Natural killer cell (primary cell): ENCODE data around the gene TCF15. TPM values are rescaled to one million over a fixed set of nuclear protein-coding genes. Genes with fewer than 3 reads are reported as not detected.

ENCODE experiments used
- ATAC-seq, 3 donors: fragments of 150-1000 bp in 2 of 3; fragments of 200-7000 bp in 1 of 3; cut with Tn5 transposase; 1 replicate in 1 of 3; 2 replicates in 2 of 3; pipeline ENCODE4 v1.10.0; 2021; ENCODE audit warnings: mild to moderate bottlenecking in 2 of 3, moderate library complexity in 2 of 3
- DNase-seq, 2 donors: peaks; one replicate each; pipeline versions ENCODE4 v3.0.0 to v3.0.0-alpha.2; 2013 to 2021; ENCODE audit warnings: mixed read lengths in 1 of 2
- H3K27ac ChIP-seq: one replicate; pipeline ENCODE4 v1.5.1; 2013; ENCODE audit warnings: mild to moderate bottlenecking, low read length
- H3K27me3 ChIP-seq: one replicate; pipeline ENCODE4 v1.6.1; 2013; ENCODE audit warnings: low read length; ENCODE audit not compliant: control insufficient read depth, insufficient read depth
- H3K36me3 ChIP-seq: one replicate; pipeline ENCODE4 v1.6.1; 2013; ENCODE audit warnings: low read length; ENCODE audit not compliant: control insufficient read depth, insufficient read depth
- H3K4me1 ChIP-seq: one replicate; pipeline ENCODE4 v1.6.1; 2013; ENCODE audit warnings: low read length; ENCODE audit not compliant: control insufficient read depth, insufficient read depth
- H3K4me3 ChIP-seq: one replicate; pipeline ENCODE4 v1.5.1; 2013; ENCODE audit warnings: low read length
- H3K9me3 ChIP-seq: one replicate; pipeline ENCODE4 v1.6.1; 2013; ENCODE audit warnings: low read length; ENCODE audit not compliant: control insufficient read depth, insufficient read depth
- H3K27ac Mint-ChIP-seq, 2 donors: one replicate each; pipeline ENCODE4 v1.8.0; 2022; ENCODE audit warnings: mild to moderate bottlenecking in 2 of 2, mixed read lengths in 2 of 2, moderate library complexity in 1 of 2
- H3K27me3 Mint-ChIP-seq, 2 donors: one replicate each; pipeline ENCODE4 v1.8.0; 2022; ENCODE audit warnings: low read depth in 2 of 2, mixed read lengths in 2 of 2
- H3K36me3 Mint-ChIP-seq: one replicate; pipeline ENCODE4 v1.8.0; 2022; ENCODE audit warnings: mixed read lengths
- H3K4me1 Mint-ChIP-seq, 2 donors: one replicate each; pipeline ENCODE4 v1.8.0; 2022; ENCODE audit warnings: mixed read lengths in 2 of 2
- H3K4me3 Mint-ChIP-seq: one replicate; pipeline ENCODE4 v1.8.0; 2022; ENCODE audit warnings: mild to moderate bottlenecking, moderate library complexity, mixed read lengths
- H3K9me3 Mint-ChIP-seq, 2 donors: one replicate each; pipeline ENCODE4 v1.8.0; 2022; ENCODE audit warnings: mixed read lengths in 2 of 2
- CTCF ChIP-seq: fragments of 200-600 bp; IDR thresholded peaks from one replicate; pipeline ENCODE4 v1.8.0; 2022; ENCODE audit warnings: antibody characterized with exemption
- WGBS: methylation state at CpG from one replicate; pipeline ENCODE4 v1.1.7; 2013; ENCODE audit warnings: missing lambda C conversion rate; ENCODE audit not compliant: insufficient coverage; 5-methylcytosine and 5-hydroxymethylcytosine counted together
- intact Hi-C: fragments of 100-400 bp; cut with micrococcal nuclease; formaldehyde crosslinking; loops from one replicate; pipeline ENCODE4 v1.14.2; 2022
- total RNA-seq, 4 donors: library from RNA; stranded (reverse); fragments of 120-200 nt in 1 of 4; gene quantifications; one replicate each; pipeline versions ENCODE4 v1.2.3 to v1.2.4, GENCODE V29; 2013 to 2022

TCF15 gene
- total RNA-seq, 3 donors from 2014 or later (not counting 1 experiment from before 2014, with no cell fraction given), result 0.32 TPM; not detected in 2

DNA sequence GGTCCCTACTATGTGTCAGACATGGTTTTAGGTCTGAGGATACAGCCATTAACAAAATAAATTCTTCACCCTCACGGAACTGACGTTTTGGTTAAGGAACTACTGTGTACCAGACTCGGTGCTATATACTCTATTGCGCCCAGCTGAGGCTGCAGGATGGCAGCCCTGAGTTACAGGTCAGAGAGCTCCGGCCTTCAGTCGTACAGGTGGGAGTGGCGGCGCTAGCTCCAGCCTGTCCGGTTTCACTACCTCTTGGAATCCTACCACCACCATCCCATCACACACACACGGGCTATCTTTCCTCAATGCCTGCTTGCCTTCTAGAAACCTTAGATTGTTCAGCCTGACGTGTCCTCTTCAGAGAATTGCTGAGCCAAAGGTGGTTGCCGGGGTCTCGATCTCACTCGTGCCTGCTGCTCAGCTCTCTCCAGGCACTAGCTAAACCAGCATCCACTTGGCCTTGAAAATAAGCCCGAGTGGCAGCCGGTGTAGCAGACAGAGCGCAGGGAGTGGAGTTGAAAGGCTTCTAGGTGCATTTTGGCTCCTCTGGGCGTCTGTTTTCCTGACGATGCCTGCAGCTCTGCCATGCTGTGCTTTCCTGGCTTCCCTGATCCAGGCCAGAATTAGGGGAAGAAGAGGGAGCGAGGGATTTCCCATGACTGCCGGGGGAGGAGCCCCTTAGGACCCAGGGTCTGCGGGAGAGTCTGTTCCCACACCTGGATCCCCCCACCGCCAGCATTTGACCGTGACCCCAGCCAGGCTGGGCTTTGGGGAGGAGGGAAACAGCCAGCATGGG, 1.1 kb upstream of the TCF15 start:
- DNase-seq (no peak), ATAC-seq (no peak)
- whole genome bisulfite sequencing, result 27% methylated on average over 24 of the region's 24 CpGs
- Mint-ChIP-seq H3K27ac (no peak overlapping the region), H3K27me3 (peaks cover 45 to 51% of the 10 kb centered on the region in 2 donors), H3K9me3 (no peaks in the 10 kb centered on the region), H3K36me3 (no peaks in the 10 kb centered on the region), H3K4me1 (peaks cover 0 to 4% of the 10 kb centered on the region in 2 donors), H3K4me3 (peak overlapping the region; percentile 60)
- intact Hi-C loops, result no loop called here
- H3K27me3 ChIP-seq, result peaks cover 30% of the 10 kb centered on the region
- H3K4me1 ChIP-seq, result peaks cover 3% of the 10 kb centered on the region
- TF ChIP-seq CTCF, result no peak
- H3K27ac ChIP-seq, result no peak overlapping the region
- H3K36me3 ChIP-seq, result no peaks in the 10 kb centered on the region
- H3K4me3 ChIP-seq, result no peak overlapping the region
- no peaks in the 10 kb centered on the region for H3K9me3 ChIP-seq

DNA sequence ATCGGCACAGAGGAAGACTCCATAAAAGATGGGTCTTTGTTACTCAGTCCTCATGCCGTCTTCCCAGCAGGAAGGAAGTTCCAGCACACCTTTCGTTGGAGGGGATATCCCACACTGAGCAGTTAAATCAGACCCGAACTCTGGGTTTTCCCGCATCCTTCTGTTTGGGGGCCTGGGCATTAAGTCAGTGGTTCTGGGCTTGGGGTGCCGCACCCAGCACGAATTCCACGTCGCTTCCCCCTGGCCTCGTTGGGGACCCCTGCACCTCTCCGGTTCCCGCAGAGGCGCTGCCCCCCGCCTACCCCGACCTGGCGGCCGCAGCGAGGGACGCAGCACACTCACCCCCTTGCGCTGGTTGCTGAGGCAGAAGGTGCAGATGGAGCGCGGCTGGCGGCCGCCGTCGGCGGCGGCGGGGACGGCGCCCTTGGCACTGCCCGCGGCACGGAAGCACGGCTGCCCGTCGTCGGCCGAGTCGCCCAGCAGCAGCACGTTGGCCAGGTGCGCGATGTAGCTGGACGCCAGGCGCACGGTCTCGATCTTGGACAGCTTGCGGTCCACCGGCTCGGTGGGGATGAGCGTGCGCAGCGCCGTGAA, 641 bp downstream of the TCF15 start:
- intact Hi-C loops, result no loop called here
- no peak for TF ChIP-seq CTCF
- no peaks in the 10 kb centered on the region for H3K36me3 ChIP-seq
- ATAC-seq (no peak), DNase-seq (no peak)
- H3K9me3 Mint-ChIP-seq, result no peaks in the 10 kb centered on the region
- peaks cover 0 to 4% of the 10 kb centered on the region in 2 donors for H3K4me1 Mint-ChIP-seq
- peaks cover 31 to 51% of the 10 kb centered on the region in 2 donors for H3K27me3 Mint-ChIP-seq
- H3K4me1 ChIP-seq, result peaks cover 3% of the 10 kb centered on the region
- no peaks in the 10 kb centered on the region for H3K9me3 ChIP-seq
- no peaks in the 10 kb centered on the region for H3K36me3 Mint-ChIP-seq
- no peak overlapping the region for H3K4me3 Mint-ChIP-seq
- H3K4me3 ChIP-seq, result no peak overlapping the region
- WGBS, result 14% methylated on average over 53 of the region's 54 CpGs
- H3K27me3 ChIP-seq, result peaks cover 30% of the 10 kb centered on the region
- no peak overlapping the region for H3K27ac ChIP-seq
- no peak overlapping the region for H3K27ac Mint-ChIP-seq

DNA sequence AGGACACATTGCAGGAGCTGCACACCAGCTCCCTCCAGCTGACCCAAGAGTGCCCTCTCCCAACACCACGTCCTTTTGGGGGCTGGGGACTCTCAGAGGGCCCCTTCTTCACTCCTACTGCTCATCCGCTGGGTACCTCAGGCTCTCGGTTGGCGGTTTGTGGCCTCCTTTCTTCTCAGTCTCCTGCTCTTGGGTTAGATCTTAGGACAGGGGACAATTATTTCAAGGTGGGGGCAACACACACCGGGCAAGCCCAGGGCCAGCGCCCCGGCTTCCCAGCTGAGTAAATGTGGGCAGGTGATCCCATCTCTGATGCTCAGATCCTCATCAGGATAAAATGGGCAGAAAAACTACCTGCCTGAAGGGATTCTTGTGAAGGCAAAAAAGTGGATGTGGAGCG, 1.1 kb downstream of the TCF15 start:
- no peaks in the 10 kb centered on the region for H3K36me3 ChIP-seq

More for the DNA sequence above, 1.1 kb downstream of the TCF15 start:
- H3K4me3 ChIP-seq, result no peak overlapping the region
- Mint-ChIP-seq H3K4me1 (peaks cover 0 to 4% of the 10 kb centered on the region in 2 donors), H3K27me3 (peaks cover 31 to 51% of the 10 kb centered on the region in 2 donors), H3K36me3 (no peaks in the 10 kb centered on the region), H3K4me3 (peak overlapping the region; percentile 40), H3K27ac (no peak overlapping the region), H3K9me3 (no peaks in the 10 kb centered on the region)
- no peaks in the 10 kb centered on the region for H3K9me3 ChIP-seq
- intact Hi-C loops, result no loop called here
- peaks cover 30% of the 10 kb centered on the region for H3K27me3 ChIP-seq
- H3K4me1 ChIP-seq, result peaks cover 3% of the 10 kb centered on the region
- ATAC-seq (no peak), DNase-seq (no peak)
- no peak for TF ChIP-seq CTCF
- WGBS, result 91% methylated on average over 8 of the region's 8 CpGs
- H3K27ac ChIP-seq, result no peak overlapping the region
